Heart left ventricle (tissue), 16 donors: Measurements from ENCODE around the gene SPG11. TPM values are rescaled to one million over a fixed set of nuclear protein-coding genes. Genes with fewer than 3 reads are reported as not detected.

Source experiments
- ATAC-seq, 4 donors: fragments of 200-7000 bp; cut with Tn5 transposase; one replicate each; pipeline ENCODE4 v1.9.1; 2020 to 2022; ENCODE audit warnings: moderate library complexity in 4 of 4, mild to moderate bottlenecking in 3 of 4, moderate number of reproducible peaks in 1 of 4
- DNase-seq, 5 donors: peaks; one replicate each; pipeline ENCODE4 v3.0.0-alpha.2; 2020
- H3K27ac ChIP-seq, 12 donors: fragments of 200-600 bp; sonication (generic) in 4 of 12; one replicate each; pipeline versions ENCODE4 v1.5.0 to v1.8.0; 2016 to 2022; ENCODE audit warnings: mild to moderate bottlenecking in 2 of 12
- H3K27me3 ChIP-seq, 9 donors: fragments of 200-600 bp; sonication (generic) in 2 of 9; one replicate each; pipeline versions ENCODE4 v1.5.1 to v1.8.0; 2016 to 2022; ENCODE audit warnings: mild to moderate bottlenecking in 3 of 9
- H3K36me3 ChIP-seq, 9 donors: fragments of 200-600 bp; sonication (generic) in 2 of 9; one replicate each; pipeline versions ENCODE4 v1.5.0 to v1.8.0; 2018 to 2022; ENCODE audit warnings: mild to moderate bottlenecking in 2 of 9
- H3K4me1 ChIP-seq, 12 donors: fragments of 200-600 bp; sonication (generic) in 4 of 12; one replicate each; pipeline versions ENCODE4 v1.5.0 to v1.8.0; 2016 to 2022; ENCODE audit warnings: mild to moderate bottlenecking in 3 of 12
- H3K4me3 ChIP-seq, 12 donors: fragments of 200-600 bp; sonication (generic) in 4 of 12; one replicate each; pipeline versions ENCODE4 v1.5.0 to v1.8.0; 2017 to 2022; ENCODE audit warnings: mild to moderate bottlenecking in 9 of 12, moderate library complexity in 4 of 12
- H3K9me3 ChIP-seq, 12 donors: fragments of 200-600 bp; sonication (generic) in 4 of 12; one replicate each; pipeline versions ENCODE4 v1.5.0 to v1.8.0; 2016 to 2022; ENCODE audit warnings: mild to moderate bottlenecking in 1 of 12
- POLR2A ChIP-seq, 2 donors: fragments of 450-650 bp; IDR thresholded peaks; one replicate each; pipeline ENCODE4 v1.6.1; 2017; ENCODE audit warnings: antibody characterized with exemption in 2 of 2, mild to moderate bottlenecking in 2 of 2, moderate library complexity in 2 of 2
- WGBS, 4 donors: extraction: QIAGEN DNeasy Blood & Tissue Kit in 2 of 4; methylation state at CpG; one replicate each; pipeline versions ENCODE4 v1.1.5 to v1.1.7; 2013 to 2018; 5-methylcytosine and 5-hydroxymethylcytosine counted together
- intact Hi-C, 10 donors: fragments of 100-400 bp; cut with DNase I; formaldehyde crosslinking; loops; one replicate each; pipeline versions ENCODE4 v1.11.1 to v1.14.2; 2022
- polyA plus RNA-seq, 2 donors: library from polyadenylated mRNA; stranded (reverse); fragments of 200-250 nt; gene quantifications; one replicate each; pipeline ENCODE4 v1.2.3, GENCODE V29; 2013
- total RNA-seq, 9 donors: library from RNA; depleted of rRNA in 2 of 9; stranded (reverse); fragments of >200 nt in 2 of 9; fragmentation: NEBNext Ultra II Directional in 3 of 9; extraction: Animal tissue kit (Norgen Biotek cat#: 25700) in 3 of 9; gene quantifications; one replicate each; pipeline versions ENCODE4 v1.1.0 to v1.2.4, GENCODE V29; 2016 to 2023
- TF ChIP-seq, protein P1 (sequence below), 12 donors: fragments of 200-600 bp; sonication (generic) in 4 of 12; IDR thresholded peaks; one replicate each; pipeline versions ENCODE4 v1.5.0 to v1.8.0; 2018 to 2022; ENCODE audit warnings: antibody characterized with exemption in 12 of 12, mild to moderate bottlenecking in 5 of 12
- donor health status: ischemic (EF 13 %, LVEDD 7.1; RV severe dilation, severe dysfunction).
- donor health status: healthy with polysubstance abuse.
- donor health status: DM: no; HTN: yes; CAD: no.
- donor health status: DM: no; HTN: no; CAD: no.
- donor health status: ischemic (EF 25% LVEDD 6.9; RV normal size, moderate dysfunction).
- donor health status: ischemic (EF 25% LVEDD 5.7; RV mildly dilated, moderate dysfunction).
- donor health status: healthy.
- donor health status: DM: yes; HTN: yes; CAD: no.
- donor health status: ischemic (EF 35%, LVEDD 5.7; RV mildly dilated, moderate dysfunction).
- donor health status: nonischemic (EF 11% LVEDD 7.7; RV severe dilation, severe dysfunction).
- donor health status: DM: yes; HTN: yes; CAD: no.
- donor health status: PGD.
- donor health status: ischemic (EF 29% LVEDD 5.4; RV normal size, mild dysfunction).
- donor health status: nonischemic (EF 23%, LVEDD 6.1; RV moderate dilation, normal function).

The SPG11 gene
- total and polyA plus RNA-seq, 11 donors = 17.5 to 69.4 (median 47.5) TPM

DNA sequence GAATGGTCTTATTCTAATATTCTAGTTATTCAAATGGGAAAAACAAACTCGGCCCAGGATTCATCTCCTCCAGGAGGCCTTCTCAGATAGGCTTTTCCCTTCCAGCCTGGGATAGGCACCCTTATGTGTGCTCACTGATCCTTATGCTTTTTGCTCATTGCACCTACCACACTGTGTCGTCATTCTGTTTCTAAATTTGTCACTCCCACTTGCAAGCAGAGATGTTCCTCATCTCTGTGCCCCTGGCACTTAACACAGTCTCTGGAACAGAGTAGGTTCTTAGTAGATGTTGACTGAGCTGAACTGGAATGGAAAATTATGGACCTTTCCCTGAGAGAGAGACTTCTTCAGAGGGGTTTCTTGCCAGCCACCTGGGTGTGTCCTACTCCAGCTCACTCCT is 18.7 kb upstream of the SPG11 start:
- peak overlapping the region in 1 of 12 donors; percentile 81 for H3K27ac ChIP-seq
- intact Hi-C loops = no loop called here
- H3K36me3 ChIP-seq = no peaks in the 10 kb centered on the region
- no peaks in the 10 kb centered on the region for H3K9me3 ChIP-seq
- 63 to 69% (median 68%) methylated on average over 2 of the region's 2 CpGs for WGBS, 4 donors
- peak in 2 of 4 donors; percentile 84 to 85 for ATAC-seq
- no peaks in the 10 kb centered on the region for H3K27me3 ChIP-seq
- H3K4me3 ChIP-seq = no peak overlapping the region
- TF ChIP-seq, protein P1, sequence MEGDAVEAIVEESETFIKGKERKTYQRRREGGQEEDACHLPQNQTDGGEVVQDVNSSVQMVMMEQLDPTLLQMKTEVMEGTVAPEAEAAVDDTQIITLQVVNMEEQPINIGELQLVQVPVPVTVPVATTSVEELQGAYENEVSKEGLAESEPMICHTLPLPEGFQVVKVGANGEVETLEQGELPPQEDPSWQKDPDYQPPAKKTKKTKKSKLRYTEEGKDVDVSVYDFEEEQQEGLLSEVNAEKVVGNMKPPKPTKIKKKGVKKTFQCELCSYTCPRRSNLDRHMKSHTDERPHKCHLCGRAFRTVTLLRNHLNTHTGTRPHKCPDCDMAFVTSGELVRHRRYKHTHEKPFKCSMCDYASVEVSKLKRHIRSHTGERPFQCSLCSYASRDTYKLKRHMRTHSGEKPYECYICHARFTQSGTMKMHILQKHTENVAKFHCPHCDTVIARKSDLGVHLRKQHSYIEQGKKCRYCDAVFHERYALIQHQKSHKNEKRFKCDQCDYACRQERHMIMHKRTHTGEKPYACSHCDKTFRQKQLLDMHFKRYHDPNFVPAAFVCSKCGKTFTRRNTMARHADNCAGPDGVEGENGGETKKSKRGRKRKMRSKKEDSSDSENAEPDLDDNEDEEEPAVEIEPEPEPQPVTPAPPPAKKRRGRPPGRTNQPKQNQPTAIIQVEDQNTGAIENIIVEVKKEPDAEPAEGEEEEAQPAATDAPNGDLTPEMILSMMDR (IDR thresholded peaks at IDR 0.05) = no peak
- no peak for TF ChIP-seq POLR2A (IDR thresholded peaks at IDR 0.05)
- no peak for DNase-seq
- peaks cover 0 to 44% (median 4%) of the 10 kb centered on the region in 12 donors for H3K4me1 ChIP-seq

DNA sequence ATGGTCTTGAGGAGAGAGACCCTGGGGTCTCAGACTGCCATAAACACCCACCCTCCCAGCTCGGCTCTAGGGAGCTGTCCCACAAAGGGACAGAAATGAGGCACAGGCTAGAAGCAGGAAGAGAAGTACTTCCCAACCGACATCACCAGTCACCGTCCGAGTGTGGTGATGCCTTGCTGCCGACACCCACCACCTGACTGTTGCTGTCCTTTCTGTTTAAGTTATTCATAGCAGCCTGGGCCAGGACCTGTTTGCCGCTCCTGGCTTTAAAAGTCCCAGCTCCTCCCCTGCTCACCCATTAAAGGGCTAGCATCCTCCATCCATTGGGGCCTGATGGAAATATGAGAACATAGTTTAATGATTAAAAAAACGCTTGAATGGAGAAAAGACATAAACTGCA is 13.2 kb upstream of the SPG11 start:
- no peak for DNase-seq
- Histone ChIP-seq H3K36me3 (no peaks in the 10 kb centered on the region), H3K27me3 (no peaks in the 10 kb centered on the region), H3K4me3 (peak overlapping the region in 1 of 12 donors; percentile 8), H3K4me1 (peaks cover 0 to 38% (median 0%) of the 10 kb centered on the region in 12 donors), H3K9me3 (no peaks in the 10 kb centered on the region), H3K27ac (peak overlapping the region in 1 of 12 donors; percentile 84)
- 46 to 55% (median 49%) methylated on average over 6 to 7 of the region's 7 CpGs for WGBS, 4 donors
- intact Hi-C loops = no loop called here
- no peak for ATAC-seq
- TF ChIP-seq, protein P1 (IDR thresholded peaks at IDR 0.05) = no peak
- TF ChIP-seq POLR2A (IDR thresholded peaks at IDR 0.05) = no peak

- DNase-seq = no peak
- ATAC-seq = no peak
- TF ChIP-seq, protein P1 (IDR thresholded peaks at IDR 0.05) = no peak
- TF ChIP-seq POLR2A (IDR thresholded peaks at IDR 0.05) = no peak
Observed at GRCh38 chr15:44675911-44676310, 12.4 kb upstream of the SPG11 start.

DNA sequence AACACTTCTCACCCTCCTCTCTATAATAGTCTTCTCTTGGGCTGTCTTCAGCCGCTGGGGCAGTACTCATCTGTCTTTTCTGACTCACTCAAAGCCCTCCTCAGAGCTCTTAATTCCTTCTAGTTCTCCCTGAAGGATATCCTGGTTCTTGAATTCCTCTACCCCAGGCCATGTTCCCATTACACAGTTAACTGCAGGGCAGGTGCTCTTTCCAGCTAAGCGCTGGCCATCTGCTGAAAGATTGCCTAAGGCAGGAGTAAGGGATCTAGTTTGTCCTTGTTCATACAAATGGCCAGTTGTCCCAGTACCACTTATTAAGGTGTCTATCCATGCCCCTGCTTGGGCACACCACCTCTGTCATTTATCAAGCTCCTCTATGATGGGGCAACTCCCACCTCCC is 10.2 kb upstream of the SPG11 start:
- no peak for ATAC-seq
- H3K4me1 ChIP-seq = peaks cover 0 to 34% (median 0%) of the 10 kb centered on the region in 12 donors
- intact Hi-C loops = loop anchor here in 1 of 10 donors (5.0 kb wide), 1 partner anchor 34 kb away; no protein-coding TSS in a partner anchor
- H3K27me3 ChIP-seq = no peaks in the 10 kb centered on the region
- H3K36me3 ChIP-seq = no peaks in the 10 kb centered on the region
- no peak for DNase-seq
- TF ChIP-seq POLR2A (IDR thresholded peaks at IDR 0.05) = no peak
- TF ChIP-seq, protein P1 (IDR thresholded peaks at IDR 0.05) = no peak
- no peak overlapping the region for H3K4me3 ChIP-seq
- H3K27ac ChIP-seq = no peak overlapping the region
- no peaks in the 10 kb centered on the region for H3K9me3 ChIP-seq
- 94 to 100% (median 96%) methylated on average over 2 of the region's 2 CpGs for WGBS, 4 donors

More at GRCh38 chr15:44675911-44676310, 12.4 kb upstream of the SPG11 start:
- 83 to 89% (median 86%) methylated on average over 5 of the region's 5 CpGs for WGBS, 4 donors
- Histone ChIP-seq H3K9me3 (no peaks in the 10 kb centered on the region), H3K4me3 (peak overlapping the region in 1 of 12 donors; percentile 8), H3K27me3 (no peaks in the 10 kb centered on the region), H3K4me1 (peaks cover 0 to 39% (median 0%) of the 10 kb centered on the region in 12 donors), H3K27ac (peak overlapping the region in 1 of 12 donors; percentile 84), H3K36me3 (no peaks in the 10 kb centered on the region)
- intact Hi-C loops = no loop called here
